Measurements from ENCODE around the gene NDE1.
"Not testable (repeated sequence)": the region's sequence is repeated elsewhere in the genome, so short reads cannot be mapped to it uniquely, and the experiment has no call there.

NDE1 gene, protein sequence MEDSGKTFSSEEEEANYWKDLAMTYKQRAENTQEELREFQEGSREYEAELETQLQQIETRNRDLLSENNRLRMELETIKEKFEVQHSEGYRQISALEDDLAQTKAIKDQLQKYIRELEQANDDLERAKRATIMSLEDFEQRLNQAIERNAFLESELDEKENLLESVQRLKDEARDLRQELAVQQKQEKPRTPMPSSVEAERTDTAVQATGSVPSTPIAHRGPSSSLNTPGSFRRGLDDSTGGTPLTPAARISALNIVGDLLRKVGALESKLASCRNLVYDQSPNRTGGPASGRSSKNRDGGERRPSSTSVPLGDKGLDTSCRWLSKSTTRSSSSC

GRCh38 chr16:15650019-15650697, at the start of gene NDE1:
Gene NDE1 (plus strand): TSS chr16:15650245. CDS start chr16:15664779, 14,534 bp downstream.
- DNase-seq = peak; percentile 85 to 89

GRCh38 chr16:15601212-15601879, 48.7 kb upstream of the NDE1 start:
- no peak for DNase-seq

GRCh38 chr16:15602285-15603044, 47.6 kb upstream of the NDE1 start:
- DNase-seq = no peak

DNA sequence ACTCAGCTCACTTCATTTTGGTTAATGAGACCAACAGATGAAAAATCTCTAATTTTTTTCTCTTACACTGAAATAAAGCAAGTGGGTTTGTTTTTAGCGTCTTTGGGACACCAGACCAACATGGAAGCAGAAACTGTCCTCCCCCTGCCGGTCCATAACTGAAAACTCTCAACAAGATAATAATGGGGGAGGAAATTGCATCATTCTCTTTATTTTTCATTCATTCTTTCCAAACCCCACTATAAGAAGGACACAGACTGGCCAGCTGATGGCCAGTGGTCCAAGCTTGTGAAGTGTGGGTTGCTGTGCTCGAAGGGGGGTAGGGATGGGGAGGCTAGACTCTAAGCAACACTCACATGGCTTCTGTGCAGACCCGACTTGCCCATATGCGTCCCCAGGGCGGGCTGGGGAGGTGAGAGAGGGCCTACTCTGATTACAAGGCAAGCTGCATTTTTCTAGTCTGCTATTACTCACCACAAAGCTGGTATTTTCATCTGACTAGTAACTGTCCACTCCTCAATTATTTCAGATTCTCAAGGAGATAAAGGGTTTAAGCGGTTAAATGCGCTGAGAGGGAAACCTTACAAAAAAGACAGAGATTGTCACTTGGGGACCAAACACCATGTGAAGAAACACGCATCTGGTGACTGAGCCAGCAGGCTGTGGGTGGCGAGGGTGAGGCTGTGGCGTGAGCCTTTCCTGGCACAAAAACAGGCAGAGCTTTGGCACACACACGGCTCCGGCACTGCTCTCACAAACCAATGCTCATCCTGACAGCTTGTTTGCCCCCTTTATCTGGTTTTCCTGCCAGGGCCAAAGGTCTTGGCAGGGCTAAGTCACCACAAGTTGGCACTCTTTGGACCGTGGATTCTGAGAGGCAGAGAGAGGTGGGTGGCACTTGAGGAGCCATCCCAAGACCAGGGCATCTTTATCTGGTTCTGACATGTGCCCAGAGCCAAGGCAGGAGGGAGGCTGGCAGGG, 45.3 kb upstream of the NDE1 start:
- DNase-seq = no peak

DNA sequence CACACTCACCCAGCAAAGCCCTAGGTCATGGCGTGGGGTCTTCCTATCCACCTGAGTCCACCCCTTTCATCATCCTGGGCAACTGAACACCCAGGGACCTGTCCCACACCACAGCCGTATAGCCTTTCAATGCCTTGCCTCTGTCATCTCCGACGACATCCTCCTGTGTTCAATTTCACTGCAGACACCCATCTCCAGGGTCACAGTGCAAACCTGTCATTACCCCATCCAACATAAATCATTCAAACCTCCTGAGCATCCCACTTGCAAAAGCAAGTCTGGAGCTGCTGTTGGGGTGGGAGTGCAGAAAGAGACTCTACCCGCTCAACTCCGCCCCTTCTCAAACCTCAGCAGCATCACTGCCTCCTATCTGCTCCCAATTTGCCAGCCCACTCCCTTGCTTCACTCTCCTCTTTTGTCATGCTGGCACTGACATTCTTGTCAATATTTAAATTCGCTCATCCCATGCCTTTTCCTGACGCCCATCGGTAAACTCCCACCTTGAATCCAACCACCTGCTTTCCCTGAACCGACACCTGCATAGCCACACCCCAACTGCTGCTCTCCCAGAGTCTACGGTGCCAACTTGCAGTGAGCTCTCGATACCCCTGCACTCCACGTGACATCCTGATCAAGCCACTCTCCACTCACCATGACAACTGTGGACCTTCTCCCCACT, 44.1 kb upstream of the NDE1 start:
- DNase-seq = no peak

GRCh38 chr16:15606518-15607220, 43.4 kb upstream of the NDE1 start:
- DNase-seq = no peak

GRCh38 chr16:15607221-15607699, 42.8 kb upstream of the NDE1 start:
- DNase-seq = not testable (repeated sequence)

DNA sequence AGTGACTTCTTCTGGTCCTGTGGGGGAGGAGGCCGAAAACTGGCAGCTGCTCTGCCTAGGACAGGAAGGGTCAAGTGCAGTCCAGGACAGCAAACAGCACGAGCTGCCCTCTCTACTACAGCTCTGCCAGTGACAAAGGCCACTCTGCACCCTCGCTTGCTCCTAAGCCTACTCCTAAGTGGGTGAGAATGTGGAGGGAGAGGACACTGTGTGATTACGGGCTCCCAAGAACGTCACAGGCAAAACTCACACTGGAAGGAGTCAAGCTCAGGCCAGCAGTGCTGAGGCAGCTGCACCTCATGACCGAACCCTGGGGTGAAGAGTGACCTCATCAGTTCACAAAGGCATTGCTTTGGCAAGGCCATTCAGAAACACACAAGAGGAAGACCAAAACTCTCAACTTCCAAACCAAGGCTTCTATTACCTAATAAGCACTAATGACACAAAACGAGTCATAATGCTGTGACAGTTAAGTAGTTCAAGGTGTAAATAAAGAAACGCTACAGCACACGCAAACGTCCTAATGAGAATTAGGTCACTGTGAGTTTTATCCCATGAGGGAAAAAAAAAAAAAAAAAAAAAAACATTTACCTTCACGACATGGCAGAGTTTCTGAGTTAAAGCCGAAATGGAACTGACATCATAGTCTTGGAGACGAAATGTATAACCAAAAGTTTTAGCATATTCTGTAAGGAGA, 42.2 kb upstream of the NDE1 start:
- DNase-seq = no peak

DNA sequence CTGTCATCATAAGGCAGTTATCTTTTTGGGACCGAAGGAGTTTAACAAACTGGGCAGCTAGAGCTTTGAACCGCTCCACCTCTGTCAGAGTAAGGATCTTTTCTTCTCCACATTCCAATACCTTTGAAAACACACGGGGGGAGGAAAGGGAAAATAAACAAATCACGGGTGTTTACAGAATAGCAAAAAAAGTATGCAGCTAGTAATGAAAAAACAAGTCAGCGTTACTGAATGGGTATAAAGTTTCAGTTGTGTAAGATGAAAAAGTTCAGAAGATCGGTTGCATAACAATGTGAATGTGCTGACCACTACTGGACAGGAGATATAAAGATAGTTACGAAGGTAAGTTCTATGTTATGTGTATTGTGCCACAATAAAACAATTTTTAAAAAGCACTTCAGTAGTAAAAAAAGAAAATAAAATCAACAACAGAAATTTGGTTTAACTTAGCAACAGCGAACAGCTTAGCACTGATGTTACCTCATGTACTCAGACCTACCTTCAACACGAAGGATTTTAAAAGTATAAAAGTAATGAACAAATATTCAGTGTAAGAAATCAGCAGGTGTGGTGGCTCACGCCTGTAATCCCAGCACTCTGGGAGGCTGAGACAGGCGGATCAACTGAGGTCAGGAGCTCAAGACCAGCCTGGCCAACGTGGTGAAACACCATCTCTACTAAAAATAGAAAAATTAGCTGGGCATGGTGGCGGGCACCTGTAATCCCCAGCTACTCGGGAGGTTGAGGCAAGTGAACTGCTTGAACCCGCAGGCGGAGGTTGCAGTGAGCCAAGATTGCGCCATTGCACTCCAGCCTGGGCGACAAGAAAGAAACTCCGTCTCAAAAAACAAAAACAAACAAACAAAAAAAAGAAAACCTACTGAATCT, 41.4 kb upstream of the NDE1 start:
- no peak for DNase-seq

DNA sequence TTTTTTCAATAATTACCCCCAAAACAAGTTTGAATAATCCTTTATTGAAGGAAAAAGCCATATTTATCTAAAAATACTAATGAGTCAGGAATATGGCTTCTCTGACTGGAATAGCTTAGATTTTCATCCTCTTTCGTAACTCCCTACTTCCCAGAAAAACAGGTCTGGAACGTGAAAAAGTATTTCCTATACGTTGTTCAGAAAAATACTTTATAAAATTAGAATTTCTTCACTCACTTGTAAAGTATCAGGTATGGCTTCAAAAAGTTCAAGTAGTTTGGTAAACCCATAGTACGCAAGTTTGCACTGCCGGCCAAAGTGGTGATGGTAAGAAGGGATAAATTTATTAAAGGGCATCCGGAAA, 40.8 kb upstream of the NDE1 start:
- no peak for DNase-seq

DNA sequence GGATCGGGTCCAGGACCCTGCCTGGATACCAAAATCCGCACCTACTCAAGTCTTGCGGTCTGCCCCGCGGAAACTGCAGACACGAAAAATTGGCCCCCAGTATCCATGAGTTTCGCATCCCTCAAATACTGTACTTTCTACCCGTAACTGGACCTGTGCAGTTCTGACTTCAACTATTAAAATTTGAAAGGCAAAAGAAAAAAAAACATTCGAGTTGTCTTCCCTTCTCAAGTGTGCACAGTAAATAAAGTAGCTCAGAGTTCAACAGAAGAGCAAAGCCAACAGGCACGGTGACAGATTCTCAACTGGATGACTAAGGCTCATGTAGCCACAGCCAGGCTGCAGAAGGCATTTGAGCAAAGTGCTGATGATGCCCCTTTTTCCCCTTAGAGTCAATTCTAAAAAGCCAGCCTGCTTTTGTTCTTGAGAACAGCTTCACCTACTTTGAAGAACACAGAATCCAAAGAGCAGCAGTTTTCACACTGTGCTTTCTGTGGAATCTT, 39.6 kb upstream of the NDE1 start:
- no peak for DNase-seq

DNA sequence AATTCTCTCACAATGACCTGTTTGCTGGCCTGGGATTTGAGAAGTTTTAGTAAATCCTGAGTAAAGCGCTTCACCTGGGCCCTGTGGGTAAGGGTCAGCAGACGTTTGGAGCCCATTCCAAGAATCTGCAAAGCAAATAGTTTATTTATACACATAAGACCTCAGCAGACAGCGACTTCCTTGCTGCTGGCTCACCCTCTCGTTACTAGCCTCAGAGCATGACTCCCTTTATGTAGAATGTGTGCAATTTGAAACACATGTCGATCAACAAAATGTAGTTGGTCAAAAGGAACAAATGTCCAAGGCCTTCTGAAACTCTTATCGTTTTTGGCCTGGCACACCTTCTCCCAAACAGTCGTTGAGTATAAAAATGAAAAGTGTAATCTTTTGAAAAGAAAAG, 38.4 kb upstream of the NDE1 start:
- no peak for DNase-seq

- DNase-seq = no peak
Observed at GRCh38 chr16:15613676-15614075, 36.4 kb upstream of the NDE1 start.

- DNase-seq = no peak
Observed at GRCh38 chr16:15616012-15616411, 34.0 kb upstream of the NDE1 start.

GRCh38 chr16:15616475-15617165, 33.4 kb upstream of the NDE1 start:
- DNase-seq = no peak

DNA sequence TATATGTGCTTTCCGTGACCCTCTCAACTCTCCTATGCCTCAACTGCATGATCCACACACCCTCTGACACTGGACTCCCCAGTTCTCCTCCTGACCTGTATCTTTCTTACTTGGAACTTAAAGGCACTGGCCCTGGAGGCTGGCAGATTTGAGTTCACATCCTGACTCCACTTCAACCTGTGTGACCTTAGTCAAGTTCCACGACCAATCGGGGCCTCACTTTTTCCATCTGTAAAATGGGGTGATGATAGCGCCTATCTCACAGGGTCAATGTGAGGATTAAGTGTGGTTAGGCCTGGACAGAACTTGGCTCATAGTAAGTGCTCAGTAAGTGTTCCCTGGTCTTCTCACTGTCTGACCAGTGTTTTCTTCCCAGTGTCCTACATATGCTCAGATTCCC, 32.1 kb upstream of the NDE1 start:
- no peak for DNase-seq

DNA sequence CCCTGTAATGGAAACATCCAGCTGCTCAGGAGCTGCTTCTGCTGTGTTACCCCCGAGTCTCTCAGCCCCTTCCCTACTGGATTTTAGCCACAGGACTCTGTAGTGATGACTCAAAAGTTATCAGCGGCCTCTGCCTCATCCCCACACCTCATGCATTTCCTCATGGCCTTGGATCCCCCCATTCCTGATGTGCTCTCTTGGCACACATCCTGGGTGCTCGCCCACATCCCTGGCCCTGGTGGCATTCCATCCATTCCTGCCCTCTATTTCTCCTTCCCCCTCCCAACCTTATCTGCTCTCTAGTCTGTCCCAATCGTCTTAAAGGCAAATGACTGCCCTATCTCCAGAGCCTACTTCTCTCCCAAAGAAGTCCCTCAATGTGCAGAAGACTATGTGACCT, 31.7 kb upstream of the NDE1 start:
- no peak for DNase-seq

GRCh38 chr16:15620611-15621195, 29.3 kb upstream of the NDE1 start:
- DNase-seq = no peak

Data from NCI-H2081 (cell line).